Gastrocnemius medialis (tissue), 4 donors: Measurements from ENCODE around the gene HLA-G.

Source experiments
- POLR2A ChIP-seq, 2 donors: fragments of 450-650 bp; IDR thresholded peaks; one replicate each; pipeline ENCODE4 v1.6.1; 2017; ENCODE audit warnings: antibody characterized with exemption in 2 of 2, mild to moderate bottlenecking in 2 of 2, moderate library complexity in 2 of 2
- TF ChIP-seq, protein P1 (sequence below), 5 experiments: fragments of 450-650 bp in 3 of 5; fragments of 200-600 bp in 2 of 5; sonication (generic) in 2 of 5; IDR thresholded peaks in 4 of 5; conservative IDR thresholded peaks in 1 of 5; 1 replicate in 4 of 5; 2 replicates in 1 of 5; pipeline ENCODE4 v1.5.1; 2016 to 2019; ENCODE audit warnings: antibody characterized with exemption in 5 of 5, mild to moderate bottlenecking in 3 of 5, moderate library complexity in 3 of 5

DNA sequence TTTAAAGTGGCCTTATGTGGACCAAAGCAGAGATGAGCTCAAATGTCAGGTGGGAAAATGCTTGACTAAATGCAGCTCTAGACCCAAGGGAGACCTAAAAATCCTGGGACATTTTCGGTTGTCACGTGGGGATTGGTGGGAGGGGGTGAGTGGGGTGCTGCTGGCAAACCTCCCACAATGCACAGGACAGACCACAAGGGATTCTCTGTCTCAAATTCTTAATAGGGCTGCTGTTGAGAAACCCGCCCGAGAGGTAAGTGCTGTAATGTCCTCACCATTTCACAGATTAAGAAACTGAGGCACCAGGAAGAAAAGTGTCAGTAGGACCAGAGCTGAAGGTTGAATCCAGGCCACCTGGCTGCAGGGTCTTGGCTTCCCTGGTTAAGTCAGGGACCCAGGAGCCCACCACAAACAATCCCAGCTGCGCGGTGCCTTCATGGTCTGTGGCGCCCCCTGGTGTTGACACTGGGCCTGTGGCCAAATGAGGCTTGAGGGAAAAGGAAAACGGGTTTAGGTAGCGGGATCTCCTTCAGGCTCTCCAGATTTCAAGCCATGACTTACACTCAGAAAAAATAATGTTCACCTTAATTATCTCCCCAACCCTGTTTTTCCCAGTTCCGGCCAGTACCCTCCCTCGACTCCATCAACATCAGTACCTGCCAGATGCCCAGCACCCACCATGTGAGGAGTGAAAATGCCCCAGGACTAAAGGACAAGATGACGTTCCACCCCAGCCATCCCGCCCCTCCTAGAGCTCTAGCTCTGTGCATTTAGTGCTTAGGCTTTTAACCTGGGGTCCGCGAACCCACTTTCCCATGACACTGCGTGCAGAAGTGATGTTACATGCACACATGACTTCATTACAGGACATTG is 7.2 kb downstream of the HLA-G start:
- TF ChIP-seq, protein P1, sequence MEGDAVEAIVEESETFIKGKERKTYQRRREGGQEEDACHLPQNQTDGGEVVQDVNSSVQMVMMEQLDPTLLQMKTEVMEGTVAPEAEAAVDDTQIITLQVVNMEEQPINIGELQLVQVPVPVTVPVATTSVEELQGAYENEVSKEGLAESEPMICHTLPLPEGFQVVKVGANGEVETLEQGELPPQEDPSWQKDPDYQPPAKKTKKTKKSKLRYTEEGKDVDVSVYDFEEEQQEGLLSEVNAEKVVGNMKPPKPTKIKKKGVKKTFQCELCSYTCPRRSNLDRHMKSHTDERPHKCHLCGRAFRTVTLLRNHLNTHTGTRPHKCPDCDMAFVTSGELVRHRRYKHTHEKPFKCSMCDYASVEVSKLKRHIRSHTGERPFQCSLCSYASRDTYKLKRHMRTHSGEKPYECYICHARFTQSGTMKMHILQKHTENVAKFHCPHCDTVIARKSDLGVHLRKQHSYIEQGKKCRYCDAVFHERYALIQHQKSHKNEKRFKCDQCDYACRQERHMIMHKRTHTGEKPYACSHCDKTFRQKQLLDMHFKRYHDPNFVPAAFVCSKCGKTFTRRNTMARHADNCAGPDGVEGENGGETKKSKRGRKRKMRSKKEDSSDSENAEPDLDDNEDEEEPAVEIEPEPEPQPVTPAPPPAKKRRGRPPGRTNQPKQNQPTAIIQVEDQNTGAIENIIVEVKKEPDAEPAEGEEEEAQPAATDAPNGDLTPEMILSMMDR (IDR thresholded peaks at IDR 0.05 in 4 of 5, conservative IDR thresholded peaks at IDR 0.05 in 1 of 5) = peak; percentile 56 to 77 (median 65)
- TF ChIP-seq POLR2A (IDR thresholded peaks at IDR 0.05) = no peak
